Measurements from ENCODE around the gene PNPLA7.

- TF ChIP-seq ARNT (IDR thresholded peaks at IDR 0.05) (no peak), SP1 (IDR thresholded peaks at IDR 0.05) (no peak)
- TF ChIP-seq, protein P1, sequence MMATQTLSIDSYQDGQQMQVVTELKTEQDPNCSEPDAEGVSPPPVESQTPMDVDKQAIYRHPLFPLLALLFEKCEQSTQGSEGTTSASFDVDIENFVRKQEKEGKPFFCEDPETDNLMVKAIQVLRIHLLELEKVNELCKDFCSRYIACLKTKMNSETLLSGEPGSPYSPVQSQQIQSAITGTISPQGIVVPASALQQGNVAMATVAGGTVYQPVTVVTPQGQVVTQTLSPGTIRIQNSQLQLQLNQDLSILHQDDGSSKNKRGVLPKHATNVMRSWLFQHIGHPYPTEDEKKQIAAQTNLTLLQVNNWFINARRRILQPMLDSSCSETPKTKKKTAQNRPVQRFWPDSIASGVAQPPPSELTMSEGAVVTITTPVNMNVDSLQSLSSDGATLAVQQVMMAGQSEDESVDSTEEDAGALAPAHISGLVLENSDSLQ (IDR thresholded peaks at IDR 0.05) = no peak
Observed at GRCh38 chr9:137590469-137591383, 40.5 kb upstream of the PNPLA7 start, which contains the start of gene ZMYND19.

All from HEK293T (cell line).